Measurements from ENCODE around the gene VSNL1. TPM values are rescaled to one million over a fixed set of nuclear protein-coding genes. Genes with fewer than 3 reads are reported as not detected.

VSNL1 gene
- total and polyA plus RNA-seq, 2 experiments from 2014 or later: 3.9 to 4.1 TPM

DNA sequence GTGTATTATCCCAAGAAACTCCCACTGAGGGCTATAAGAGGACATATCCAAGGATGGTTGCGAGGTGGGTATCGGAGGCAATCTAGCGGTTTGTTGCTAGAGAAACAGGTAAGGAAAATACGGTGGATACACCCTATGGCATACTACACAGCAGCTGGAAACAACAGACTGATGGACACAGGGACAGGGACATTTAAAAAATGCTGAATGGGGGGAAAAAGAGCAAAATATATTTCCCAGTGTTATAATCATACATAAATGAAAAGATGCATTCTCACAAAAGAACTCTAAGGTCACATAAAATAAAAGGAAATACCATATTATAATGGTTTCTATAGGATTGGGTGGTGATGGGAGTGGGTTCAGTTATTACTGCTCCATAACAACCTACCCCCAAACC lies 117.3 kb downstream of the VSNL1 start:
- no peak overlapping the region for H3K27ac ChIP-seq
- H3K4me3 ChIP-seq: no peak overlapping the region
- no peaks in the 10 kb centered on the region for H3K36me3 ChIP-seq
- no peaks in the 10 kb centered on the region for H3K4me1 ChIP-seq (ENCODE audit: low read depth)
- H3K27me3 ChIP-seq: no peaks in the 10 kb centered on the region
- H3K9me3 ChIP-seq (ENCODE audit: low read depth): no peaks in the 10 kb centered on the region
- TF ChIP-seq, protein P1, sequence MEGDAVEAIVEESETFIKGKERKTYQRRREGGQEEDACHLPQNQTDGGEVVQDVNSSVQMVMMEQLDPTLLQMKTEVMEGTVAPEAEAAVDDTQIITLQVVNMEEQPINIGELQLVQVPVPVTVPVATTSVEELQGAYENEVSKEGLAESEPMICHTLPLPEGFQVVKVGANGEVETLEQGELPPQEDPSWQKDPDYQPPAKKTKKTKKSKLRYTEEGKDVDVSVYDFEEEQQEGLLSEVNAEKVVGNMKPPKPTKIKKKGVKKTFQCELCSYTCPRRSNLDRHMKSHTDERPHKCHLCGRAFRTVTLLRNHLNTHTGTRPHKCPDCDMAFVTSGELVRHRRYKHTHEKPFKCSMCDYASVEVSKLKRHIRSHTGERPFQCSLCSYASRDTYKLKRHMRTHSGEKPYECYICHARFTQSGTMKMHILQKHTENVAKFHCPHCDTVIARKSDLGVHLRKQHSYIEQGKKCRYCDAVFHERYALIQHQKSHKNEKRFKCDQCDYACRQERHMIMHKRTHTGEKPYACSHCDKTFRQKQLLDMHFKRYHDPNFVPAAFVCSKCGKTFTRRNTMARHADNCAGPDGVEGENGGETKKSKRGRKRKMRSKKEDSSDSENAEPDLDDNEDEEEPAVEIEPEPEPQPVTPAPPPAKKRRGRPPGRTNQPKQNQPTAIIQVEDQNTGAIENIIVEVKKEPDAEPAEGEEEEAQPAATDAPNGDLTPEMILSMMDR (IDR thresholded peaks at IDR 0.05; ENCODE audit: low read depth, low read length): no peak
- DNase-seq (ENCODE audit: low read depth in 1 of 2, low spot score in 1 of 2): no peak

DNA sequence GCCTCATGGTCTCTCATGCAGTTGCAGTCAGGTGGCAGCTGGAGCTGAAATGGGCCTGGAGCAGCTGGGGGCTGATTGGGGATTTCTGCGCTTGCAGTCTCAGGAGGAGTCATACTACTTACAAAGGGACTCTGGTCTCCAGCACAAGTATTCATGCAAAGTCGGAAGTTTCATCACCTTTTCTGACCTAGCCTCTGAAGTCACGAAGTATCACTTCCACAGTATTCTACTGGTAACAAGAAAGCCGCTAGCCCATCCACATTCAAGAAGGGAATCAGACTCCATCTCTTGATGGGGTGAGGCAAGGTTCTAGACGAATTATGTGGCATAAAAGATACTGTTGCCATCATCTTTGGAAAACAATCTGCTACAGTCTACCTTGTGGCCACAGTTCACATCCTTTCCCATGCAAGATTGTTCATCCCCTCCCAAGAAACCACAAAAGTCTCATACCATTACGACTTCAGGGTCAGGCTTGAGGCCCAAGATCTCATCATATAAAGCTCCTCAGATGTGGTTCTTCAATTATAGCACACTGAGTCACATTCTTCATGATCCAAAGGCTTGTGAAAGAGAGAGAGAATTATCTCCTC lies 117.9 kb downstream of the VSNL1 start:
- Histone ChIP-seq H3K36me3 (no peaks in the 10 kb centered on the region), H3K27ac (no peak overlapping the region), H3K4me3 (no peak overlapping the region), H3K4me1 (ENCODE audit: low read depth) (no peaks in the 10 kb centered on the region), H3K9me3 (ENCODE audit: low read depth) (no peaks in the 10 kb centered on the region), H3K27me3 (no peaks in the 10 kb centered on the region)
- TF ChIP-seq, protein P1 (IDR thresholded peaks at IDR 0.05; ENCODE audit: low read depth, low read length): no peak
- DNase-seq (ENCODE audit: low read depth in 1 of 2, low spot score in 1 of 2): no peak

DNA sequence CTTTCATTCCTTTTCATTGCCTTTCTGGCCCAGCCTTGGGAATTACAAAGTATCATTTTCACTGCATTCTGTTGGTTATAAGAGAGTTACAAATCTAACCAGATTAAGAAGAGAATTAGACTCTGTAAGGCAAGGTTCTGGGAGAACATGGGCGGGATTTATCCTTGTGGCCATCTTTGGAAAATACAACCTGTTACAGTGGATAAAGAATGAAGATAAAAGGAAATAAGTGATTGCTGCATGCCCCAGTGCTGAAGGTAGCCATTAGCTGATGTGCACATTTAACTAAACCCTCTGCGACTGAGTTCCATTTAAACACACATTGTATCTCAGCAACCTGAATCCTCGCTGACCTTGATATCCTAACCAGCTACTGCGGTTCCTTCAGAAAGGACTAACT lies 119.7 kb downstream of the VSNL1 start:
- no peaks in the 10 kb centered on the region for H3K27me3 ChIP-seq
- H3K27ac ChIP-seq: no peak overlapping the region
- no peak overlapping the region for H3K4me3 ChIP-seq
- H3K36me3 ChIP-seq: peaks cover 7% of the 10 kb centered on the region
- H3K4me1 ChIP-seq (ENCODE audit: low read depth): no peaks in the 10 kb centered on the region
- H3K9me3 ChIP-seq (ENCODE audit: low read depth): no peaks in the 10 kb centered on the region
- TF ChIP-seq, protein P1 (IDR thresholded peaks at IDR 0.05; ENCODE audit: low read depth, low read length): no peak
- DNase-seq (ENCODE audit: low read depth in 1 of 2, low spot score in 1 of 2): no peak

GRCh38 chr2:17661460-17661859 lies 121.0 kb downstream of the VSNL1 start:
- no peak overlapping the region for H3K4me3 ChIP-seq
- no peaks in the 10 kb centered on the region for H3K9me3 ChIP-seq (ENCODE audit: low read depth)
- H3K4me1 ChIP-seq (ENCODE audit: low read depth): no peaks in the 10 kb centered on the region
- H3K27ac ChIP-seq: no peak overlapping the region
- TF ChIP-seq, protein P1 (IDR thresholded peaks at IDR 0.05; ENCODE audit: low read depth, low read length): no peak
- peaks cover 12% of the 10 kb centered on the region for H3K36me3 ChIP-seq
- H3K27me3 ChIP-seq: no peaks in the 10 kb centered on the region
- no peak for DNase-seq (ENCODE audit: low read depth in 1 of 2, low spot score in 1 of 2)

DNA sequence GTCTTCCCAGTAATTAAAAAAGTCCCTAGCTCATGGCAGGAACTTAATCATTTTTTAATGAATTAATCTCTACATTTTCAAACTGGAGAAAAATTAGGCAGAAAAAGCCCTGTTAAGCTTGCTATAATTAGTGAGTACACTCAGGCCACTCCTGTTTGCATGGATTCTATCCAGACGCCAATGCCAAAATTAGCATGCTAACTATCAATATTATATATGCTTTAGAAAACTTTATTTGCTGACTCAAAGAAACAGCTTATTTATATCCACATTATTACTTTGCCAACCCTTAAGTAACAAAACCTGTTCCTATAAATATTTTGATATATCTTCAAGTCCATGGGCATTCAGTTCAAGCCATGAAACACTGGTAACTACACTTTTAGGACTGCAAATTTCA lies 122.2 kb downstream of the VSNL1 start:
- H3K27me3 ChIP-seq: no peaks in the 10 kb centered on the region
- DNase-seq (ENCODE audit: low read depth in 1 of 2, low spot score in 1 of 2): no peak
- no peak overlapping the region for H3K27ac ChIP-seq
- H3K4me1 ChIP-seq (ENCODE audit: low read depth): no peaks in the 10 kb centered on the region
- no peaks in the 10 kb centered on the region for H3K9me3 ChIP-seq (ENCODE audit: low read depth)
- TF ChIP-seq, protein P1 (IDR thresholded peaks at IDR 0.05; ENCODE audit: low read depth, low read length): no peak
- peaks cover 12% of the 10 kb centered on the region for H3K36me3 ChIP-seq
- H3K4me3 ChIP-seq: no peak overlapping the region

Data from cardiac muscle cell (in vitro differentiated cells and primary cell).